ENCODE data around the gene NSF. TPM values are rescaled to one million over a fixed set of nuclear protein-coding genes. Genes with fewer than 3 reads are reported as not detected.
"Not testable (repeated sequence)": the region's sequence is repeated elsewhere in the genome, so short reads cannot be mapped to it uniquely, and the experiment has no call there.

The NSF gene
- total RNA-seq, 1 donor = 18.7 TPM

GRCh38 chr17:46613876-46614275 is 23.4 kb downstream of the NSF start:
- not testable (repeated sequence) for H3K4me1 ChIP-seq (ENCODE audit: insufficient read depth, low read length); H3K27me3 ChIP-seq (ENCODE audit: insufficient read depth, low read length); H3K4me3 ChIP-seq (ENCODE audit: low read length); H3K9me3 ChIP-seq (ENCODE audit: low read depth, low read length)

- not testable (repeated sequence) for H3K4me3 ChIP-seq (ENCODE audit: low read length); H3K27me3 ChIP-seq (ENCODE audit: insufficient read depth, low read length); H3K9me3 ChIP-seq (ENCODE audit: low read depth, low read length); H3K4me1 ChIP-seq (ENCODE audit: insufficient read depth, low read length)
Measured at GRCh38 chr17:46617121-46617520, 26.7 kb downstream of the NSF start.

- H3K9me3 ChIP-seq (ENCODE audit: low read depth, low read length); H3K4me1 ChIP-seq (ENCODE audit: insufficient read depth, low read length); H3K27me3 ChIP-seq (ENCODE audit: insufficient read depth, low read length); H3K4me3 ChIP-seq (ENCODE audit: low read length): not testable (repeated sequence)
Measured at GRCh38 chr17:46618975-46619374, 28.5 kb downstream of the NSF start.

- H3K9me3 ChIP-seq (ENCODE audit: low read depth, low read length); H3K27me3 ChIP-seq (ENCODE audit: insufficient read depth, low read length); H3K4me1 ChIP-seq (ENCODE audit: insufficient read depth, low read length); H3K4me3 ChIP-seq (ENCODE audit: low read length): not testable (repeated sequence)
Measured at GRCh38 chr17:46623790-46624189, 33.3 kb downstream of the NSF start.

GRCh38 chr17:46624726-46625125 is 34.3 kb downstream of the NSF start:
- H3K27me3 ChIP-seq (ENCODE audit: insufficient read depth, low read length); H3K9me3 ChIP-seq (ENCODE audit: low read depth, low read length); H3K4me1 ChIP-seq (ENCODE audit: insufficient read depth, low read length); H3K4me3 ChIP-seq (ENCODE audit: low read length): not testable (repeated sequence)

GRCh38 chr17:46627452-46627851 is 37.0 kb downstream of the NSF start:
- H3K4me1 ChIP-seq (ENCODE audit: insufficient read depth, low read length); H3K27me3 ChIP-seq (ENCODE audit: insufficient read depth, low read length); H3K9me3 ChIP-seq (ENCODE audit: low read depth, low read length); H3K4me3 ChIP-seq (ENCODE audit: low read length): not testable (repeated sequence)

- H3K4me1 ChIP-seq (ENCODE audit: insufficient read depth, low read length); H3K4me3 ChIP-seq (ENCODE audit: low read length); H3K27me3 ChIP-seq (ENCODE audit: insufficient read depth, low read length); H3K9me3 ChIP-seq (ENCODE audit: low read depth, low read length): not testable (repeated sequence)
Measured at GRCh38 chr17:46628753-46629436, 38.4 kb downstream of the NSF start.

- H3K27me3 ChIP-seq (ENCODE audit: insufficient read depth, low read length); H3K4me3 ChIP-seq (ENCODE audit: low read length); H3K4me1 ChIP-seq (ENCODE audit: insufficient read depth, low read length); H3K9me3 ChIP-seq (ENCODE audit: low read depth, low read length): not testable (repeated sequence)
Measured at GRCh38 chr17:46632146-46632545, 41.7 kb downstream of the NSF start.

- not testable (repeated sequence) for H3K27me3 ChIP-seq (ENCODE audit: insufficient read depth, low read length)
Measured at GRCh38 chr17:46634844-46635243, 44.4 kb downstream of the NSF start.

GRCh38 chr17:46641861-46642656 is 51.6 kb downstream of the NSF start:
- not testable (repeated sequence) for H3K9me3 ChIP-seq (ENCODE audit: low read depth, low read length); H3K4me1 ChIP-seq (ENCODE audit: insufficient read depth, low read length); H3K4me3 ChIP-seq (ENCODE audit: low read length); H3K27me3 ChIP-seq (ENCODE audit: insufficient read depth, low read length)

More at GRCh38 chr17:46634844-46635243, 44.4 kb downstream of the NSF start:
- H3K4me1 ChIP-seq (ENCODE audit: insufficient read depth, low read length); H3K4me3 ChIP-seq (ENCODE audit: low read length); H3K9me3 ChIP-seq (ENCODE audit: low read depth, low read length): not testable (repeated sequence)

- not testable (repeated sequence) for H3K27me3 ChIP-seq (ENCODE audit: insufficient read depth, low read length); H3K4me1 ChIP-seq (ENCODE audit: insufficient read depth, low read length); H3K4me3 ChIP-seq (ENCODE audit: low read length); H3K9me3 ChIP-seq (ENCODE audit: low read depth, low read length)
Measured at GRCh38 chr17:46647251-46647650, 56.8 kb downstream of the NSF start.

- H3K9me3 ChIP-seq (ENCODE audit: low read depth, low read length); H3K27me3 ChIP-seq (ENCODE audit: insufficient read depth, low read length); H3K4me1 ChIP-seq (ENCODE audit: insufficient read depth, low read length); H3K4me3 ChIP-seq (ENCODE audit: low read length): not testable (repeated sequence)
Measured at GRCh38 chr17:46647688-46648278, 57.3 kb downstream of the NSF start.

- H3K27me3 ChIP-seq (ENCODE audit: insufficient read depth, low read length); H3K9me3 ChIP-seq (ENCODE audit: low read depth, low read length); H3K4me3 ChIP-seq (ENCODE audit: low read length); H3K4me1 ChIP-seq (ENCODE audit: insufficient read depth, low read length): not testable (repeated sequence)
Measured at GRCh38 chr17:46649246-46649645, 58.8 kb downstream of the NSF start.

- not testable (repeated sequence) for H3K4me1 ChIP-seq (ENCODE audit: insufficient read depth, low read length); H3K27me3 ChIP-seq (ENCODE audit: insufficient read depth, low read length); H3K9me3 ChIP-seq (ENCODE audit: low read depth, low read length); H3K4me3 ChIP-seq (ENCODE audit: low read length)
Measured at GRCh38 chr17:46652024-46652643, 61.7 kb downstream of the NSF start.

GRCh38 chr17:46658235-46658634 is 67.8 kb downstream of the NSF start:
- not testable (repeated sequence) for H3K9me3 ChIP-seq (ENCODE audit: low read depth, low read length); H3K27me3 ChIP-seq (ENCODE audit: insufficient read depth, low read length); H3K4me1 ChIP-seq (ENCODE audit: insufficient read depth, low read length); H3K4me3 ChIP-seq (ENCODE audit: low read length)
